Neural cell (in vitro differentiated cells): Measurements from ENCODE around the gene SLC20A1.

Experiments used
- EP300 ChIP-seq: fragments of 450-650 bp; conservative IDR thresholded peaks from 2 replicates; pipeline ENCODE4 v1.6.1; 2014; ENCODE audit warnings: antibody characterized with exemption, mild to moderate bottlenecking, moderate library complexity; ENCODE audit not compliant: poor library complexity, severe bottlenecking
- EZH2 ChIP-seq: fragments of 200-600, 300-800 bp; shearing (Covaris generic), sonication (generic); IDR thresholded peaks from 2 replicates; pipeline ENCODE4 v1.6.1; 2014; ENCODE audit warnings: antibody characterized with exemption, low read length, borderline replicate concordance, mild to moderate bottlenecking; ENCODE audit not compliant: insufficient read depth, poor library complexity, severe bottlenecking
- MXI1 ChIP-seq: fragments of 450-650 bp; conservative IDR thresholded peaks from 2 replicates; pipeline ENCODE4 v1.6.1; 2014; ENCODE audit warnings: antibody characterized with exemption, mild to moderate bottlenecking; ENCODE audit not compliant: poor library complexity, severe bottlenecking
- POLR2AphosphoS5 ChIP-seq: IDR thresholded peaks from 2 replicates; pipeline ENCODE4 v1.6.1; 2012
- RAD21 ChIP-seq: fragments of 450-650 bp; conservative IDR thresholded peaks from 2 replicates; pipeline ENCODE4 v1.6.1; 2014; ENCODE audit warnings: antibody characterized with exemption, mild to moderate bottlenecking, moderate library complexity
- REST ChIP-seq: IDR thresholded peaks from 2 replicates; pipeline ENCODE4 v1.6.1; 2012; ENCODE audit warnings: borderline replicate concordance
- TF ChIP-seq, protein P1 (sequence below): fragments of 450-650 bp; IDR thresholded peaks from 2 replicates; pipeline ENCODE4 v1.5.1; 2014; ENCODE audit warnings: antibody characterized with exemption, mild to moderate bottlenecking, moderate library complexity; ENCODE audit not compliant: poor library complexity, severe bottlenecking

GRCh38 chr2:112660138-112660537 is 14.4 kb downstream of the SLC20A1 start:
- no peak for TF ChIP-seq POLR2AphosphoS5
- TF ChIP-seq RAD21, result no peak
- TF ChIP-seq EP300, result no peak
- no peak for TF ChIP-seq EZH2
- TF ChIP-seq, protein P1, sequence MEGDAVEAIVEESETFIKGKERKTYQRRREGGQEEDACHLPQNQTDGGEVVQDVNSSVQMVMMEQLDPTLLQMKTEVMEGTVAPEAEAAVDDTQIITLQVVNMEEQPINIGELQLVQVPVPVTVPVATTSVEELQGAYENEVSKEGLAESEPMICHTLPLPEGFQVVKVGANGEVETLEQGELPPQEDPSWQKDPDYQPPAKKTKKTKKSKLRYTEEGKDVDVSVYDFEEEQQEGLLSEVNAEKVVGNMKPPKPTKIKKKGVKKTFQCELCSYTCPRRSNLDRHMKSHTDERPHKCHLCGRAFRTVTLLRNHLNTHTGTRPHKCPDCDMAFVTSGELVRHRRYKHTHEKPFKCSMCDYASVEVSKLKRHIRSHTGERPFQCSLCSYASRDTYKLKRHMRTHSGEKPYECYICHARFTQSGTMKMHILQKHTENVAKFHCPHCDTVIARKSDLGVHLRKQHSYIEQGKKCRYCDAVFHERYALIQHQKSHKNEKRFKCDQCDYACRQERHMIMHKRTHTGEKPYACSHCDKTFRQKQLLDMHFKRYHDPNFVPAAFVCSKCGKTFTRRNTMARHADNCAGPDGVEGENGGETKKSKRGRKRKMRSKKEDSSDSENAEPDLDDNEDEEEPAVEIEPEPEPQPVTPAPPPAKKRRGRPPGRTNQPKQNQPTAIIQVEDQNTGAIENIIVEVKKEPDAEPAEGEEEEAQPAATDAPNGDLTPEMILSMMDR, result no peak
- TF ChIP-seq REST, result no peak
- TF ChIP-seq MXI1, result no peak
